NK-92 (cell line): Measurements from ENCODE around the gene SLC44A5.
"Not testable (repeated sequence)": the region's sequence is repeated elsewhere in the genome, so short reads cannot be mapped to it uniquely, and the experiment has no call there.

ENCODE experiments used
- DNase-seq: peaks from one replicate; lab custom pipeline; 2025; ENCODE audit not compliant: unreplicated experiment; lab: John Stamatoyannopoulos, UW

SLC44A5 gene

DNA sequence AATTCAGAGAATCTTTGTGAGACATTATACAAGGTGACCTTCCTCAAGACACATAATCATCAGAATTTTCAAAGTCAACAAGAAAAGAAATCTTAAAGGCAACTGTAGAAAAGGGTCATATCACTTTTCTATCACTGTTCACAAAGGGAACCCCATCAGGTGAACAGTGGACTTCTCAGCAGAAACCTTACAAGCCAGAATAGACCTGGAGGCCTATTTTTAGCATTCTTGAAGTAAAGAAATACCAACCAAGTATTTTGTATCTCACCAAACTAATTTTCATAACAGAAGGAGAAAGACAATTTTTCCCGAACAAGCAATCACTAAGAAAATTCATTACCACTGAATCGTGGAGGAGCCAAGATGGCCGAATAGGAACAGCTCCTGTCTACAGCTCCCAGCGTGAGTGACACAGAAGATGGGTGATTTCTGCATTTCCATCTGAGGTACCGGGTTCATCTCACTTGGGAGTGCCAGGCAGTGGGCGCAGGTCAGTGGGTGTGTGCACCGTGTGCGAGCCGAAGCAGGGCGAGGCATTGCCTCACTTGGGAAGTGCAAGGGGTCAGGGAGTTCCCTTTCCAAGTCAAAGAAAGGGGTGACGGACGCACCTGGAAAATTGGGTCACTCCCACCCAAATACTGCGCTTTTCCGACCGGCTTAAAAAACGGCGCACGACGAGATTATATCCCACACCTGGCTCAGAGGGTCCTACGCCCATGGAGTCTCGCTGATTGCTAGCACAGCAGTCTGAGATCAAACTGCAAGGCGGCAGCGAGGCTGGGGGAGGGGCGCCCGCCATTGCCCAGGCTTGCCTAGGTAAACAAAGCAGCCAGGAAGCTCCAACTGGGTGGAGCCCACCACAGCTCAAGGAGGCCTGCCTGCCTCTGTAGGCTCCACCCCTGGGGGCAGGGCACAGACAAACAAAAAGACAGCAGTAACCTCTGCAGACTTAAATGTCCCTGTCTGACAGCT lies 235.2 kb downstream of the SLC44A5 start:
- DNase-seq = not testable (repeated sequence)

DNA sequence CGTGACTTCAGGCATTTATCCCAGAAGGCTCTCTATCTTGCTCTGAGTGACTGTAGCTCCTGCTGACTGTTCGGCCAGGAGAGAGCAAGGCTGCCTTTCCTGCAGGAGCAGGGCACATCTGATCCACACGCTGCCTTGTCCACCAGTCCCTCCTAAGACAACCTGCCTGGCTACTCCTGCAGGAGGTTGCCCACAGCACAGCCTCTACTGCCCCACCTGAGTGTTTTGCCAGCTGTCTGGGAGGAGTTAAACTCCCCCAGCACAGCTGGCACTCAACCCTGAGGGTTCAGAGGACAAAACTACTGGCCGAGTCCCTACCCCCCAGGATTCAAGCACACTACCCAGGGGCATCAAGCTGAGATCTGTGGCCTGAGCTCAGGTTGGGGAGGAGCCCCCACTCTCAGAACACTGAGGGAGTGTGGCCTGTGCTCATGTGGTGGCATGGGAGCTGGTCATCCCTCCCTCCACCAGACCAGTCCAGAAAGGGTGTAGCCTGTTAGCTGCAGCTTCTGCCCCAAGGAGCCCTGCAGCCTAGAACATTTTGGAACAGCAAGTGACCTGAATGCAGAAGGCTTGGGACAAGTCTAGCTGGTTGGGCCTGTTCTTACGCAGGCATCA lies 237.3 kb downstream of the SLC44A5 start:
- no peak for DNase-seq

GRCh38 chr1:75366595-75366994 lies 244.3 kb downstream of the SLC44A5 start:
- no peak for DNase-seq

GRCh38 chr1:75361260-75361659 lies 249.7 kb downstream of the SLC44A5 start:
- DNase-seq = no peak

- not testable (repeated sequence) for DNase-seq
Observed at GRCh38 chr1:75354267-75354666, 256.6 kb downstream of the SLC44A5 start.

GRCh38 chr1:75353051-75353450 lies 257.9 kb downstream of the SLC44A5 start:
- DNase-seq = no peak

DNA sequence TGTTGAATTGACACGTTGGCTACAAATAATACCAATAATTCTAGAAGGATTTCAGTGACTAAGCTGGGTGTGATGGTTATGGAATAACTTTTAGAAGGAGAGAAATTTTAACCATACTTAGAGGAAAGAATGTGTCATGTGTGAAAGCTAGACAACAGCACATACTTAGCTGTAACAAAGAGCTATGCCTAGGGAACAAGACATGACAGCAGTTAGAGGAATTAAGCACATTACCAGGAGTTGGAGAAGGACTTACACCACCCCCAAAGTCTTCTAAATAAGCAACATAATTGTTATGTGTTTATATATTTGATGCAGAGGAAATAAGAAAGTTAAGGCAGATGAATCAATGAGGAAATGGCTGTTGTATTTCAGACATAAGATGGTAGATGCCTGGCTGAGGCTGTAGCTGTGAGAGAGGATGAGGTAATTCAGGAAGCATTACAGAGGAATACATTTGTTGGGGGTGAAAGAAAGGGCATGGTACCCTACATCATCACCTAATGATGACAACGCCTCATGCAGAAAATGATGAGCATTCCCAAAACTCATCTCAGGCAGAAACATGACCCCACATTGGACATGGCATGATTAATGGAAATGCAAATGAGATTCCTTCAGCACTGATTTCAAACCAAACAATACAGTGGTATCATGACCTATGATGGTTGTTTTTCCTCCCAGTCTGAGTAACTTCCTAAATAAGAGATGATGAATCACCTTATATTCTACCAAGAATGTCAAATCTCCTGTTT lies 265.2 kb downstream of the SLC44A5 start:
- DNase-seq = no peak

DNA sequence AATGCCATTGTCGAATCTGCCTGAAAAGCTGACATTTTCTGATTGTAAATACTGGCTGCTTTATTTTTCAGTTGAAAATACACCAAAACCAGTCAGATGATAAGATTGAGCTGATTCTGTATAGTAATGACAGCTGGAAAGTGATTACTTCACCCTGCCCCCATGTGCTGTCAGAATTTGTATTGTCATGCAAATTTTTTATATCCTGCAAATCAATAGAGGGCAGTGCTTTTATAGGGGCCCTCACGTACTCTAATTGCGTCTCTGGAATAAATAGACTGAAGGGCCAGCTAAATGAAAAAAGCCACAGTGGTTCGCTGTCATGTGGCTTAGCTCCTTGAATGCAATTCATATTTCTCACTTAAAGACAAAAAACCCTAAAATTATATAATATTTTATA lies 268.1 kb downstream of the SLC44A5 start:
- DNase-seq = no peak

GRCh38 chr1:75341537-75341936 lies 269.4 kb downstream of the SLC44A5 start:
- no peak for DNase-seq

DNA sequence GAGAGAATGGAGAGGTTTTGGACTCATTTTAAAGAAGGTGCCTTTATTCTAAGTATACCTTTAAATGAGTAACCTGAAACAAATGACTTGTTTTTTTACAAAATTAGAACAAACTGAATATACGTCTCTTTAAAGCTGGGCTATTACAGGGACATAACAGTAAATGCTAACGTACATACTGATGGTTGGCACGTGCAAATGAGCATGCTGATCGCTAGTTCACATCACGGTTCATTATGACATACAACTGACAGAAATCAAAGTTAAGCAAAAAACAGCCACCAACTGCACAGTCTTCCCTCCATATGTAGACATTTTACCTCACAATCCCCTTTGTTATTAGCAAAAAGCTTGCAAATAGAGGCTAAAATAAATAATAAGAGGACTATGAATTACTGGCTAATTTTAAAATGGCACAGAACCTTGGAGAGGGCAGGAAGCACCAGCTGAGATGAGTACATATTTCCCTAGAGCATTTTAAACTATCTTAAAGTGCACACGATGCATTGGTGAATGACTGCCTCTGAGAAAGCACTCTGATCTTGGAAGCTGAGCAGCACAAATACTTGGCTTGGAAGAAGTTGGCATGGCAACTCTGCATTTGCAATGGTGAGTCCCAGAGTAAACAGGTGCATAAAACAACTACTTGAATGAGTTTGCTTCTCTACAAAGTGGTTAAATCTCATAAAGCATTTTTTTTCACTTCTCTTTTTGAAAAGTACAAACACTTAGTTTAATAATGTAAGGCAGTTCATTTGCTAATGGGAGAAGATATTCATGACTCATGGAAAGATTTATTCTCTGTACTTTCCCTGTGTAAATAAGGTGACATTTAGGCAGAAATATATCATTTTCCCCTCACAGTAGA lies 272.1 kb downstream of the SLC44A5 start:
- no peak for DNase-seq

DNA sequence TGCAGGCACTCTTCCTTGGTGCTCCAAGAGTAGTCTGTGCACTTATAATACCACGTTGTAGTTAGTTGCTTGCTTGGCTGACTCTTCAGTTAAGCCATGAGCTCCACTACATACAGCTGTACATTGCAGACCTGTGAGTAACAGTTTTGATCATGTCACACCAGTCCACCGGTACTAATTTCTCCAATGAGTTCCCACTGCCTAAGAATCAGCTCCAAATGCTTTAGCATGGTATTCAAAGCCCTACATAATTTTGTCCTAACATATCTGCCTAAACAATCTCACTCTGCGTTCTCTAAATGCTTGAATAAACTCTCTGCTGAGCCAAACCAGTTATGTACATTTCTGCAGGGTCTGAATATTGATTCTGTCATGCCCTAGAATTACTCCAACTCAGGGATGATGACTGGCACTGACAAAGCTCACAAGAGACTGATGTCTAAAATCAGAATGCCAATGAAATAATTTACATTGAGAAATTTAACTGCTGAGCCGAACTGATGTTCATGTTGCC lies 276.0 kb downstream of the SLC44A5 start:
- DNase-seq = no peak

DNA sequence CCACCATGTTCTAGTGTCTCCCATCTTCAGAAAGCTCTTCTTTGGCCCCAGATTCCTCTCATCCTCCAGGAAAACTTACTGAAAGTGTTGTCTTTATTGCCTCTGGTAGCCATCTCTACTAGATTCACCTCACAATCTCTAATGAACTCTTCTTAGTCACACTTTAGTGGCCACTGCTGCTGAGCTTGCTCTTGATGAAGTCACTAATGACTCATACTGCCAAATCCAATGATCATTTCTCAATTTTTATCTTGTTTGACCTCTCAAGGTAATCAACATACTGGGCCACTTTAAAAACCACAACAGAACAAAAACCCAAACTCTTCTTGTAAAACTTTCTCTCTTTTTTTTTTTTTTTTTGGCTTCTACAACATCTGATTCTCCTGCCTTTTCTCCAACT lies 280.3 kb downstream of the SLC44A5 start:
- DNase-seq = no peak

- no peak for DNase-seq
Observed at GRCh38 chr1:75328691-75329090, 282.2 kb downstream of the SLC44A5 start.

DNA sequence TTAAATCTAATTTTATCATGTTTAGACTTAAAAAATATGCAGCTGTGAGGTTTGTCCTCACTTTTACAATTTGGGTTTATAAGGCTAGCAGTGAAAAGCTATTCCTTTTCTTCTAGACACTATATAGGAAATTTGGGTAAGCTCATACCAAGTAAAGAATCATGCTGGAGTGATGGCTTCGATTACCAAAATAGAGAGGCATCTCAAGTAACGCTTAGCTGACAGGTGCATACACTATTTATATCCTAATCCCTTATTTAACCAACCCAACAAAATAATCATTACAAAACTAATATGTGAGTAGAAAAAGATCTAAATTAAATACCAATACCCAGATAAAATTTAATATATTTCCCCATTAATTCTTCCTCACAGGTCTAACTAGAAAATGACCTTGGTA lies 283.5 kb downstream of the SLC44A5 start:
- no peak for DNase-seq

GRCh38 chr1:75317976-75318375 lies 292.9 kb downstream of the SLC44A5 start:
- no peak for DNase-seq

- DNase-seq = no peak
Observed at GRCh38 chr1:75316230-75316629, 294.7 kb downstream of the SLC44A5 start.

GRCh38 chr1:75312620-75313019 lies 298.3 kb downstream of the SLC44A5 start:
- DNase-seq = no peak

DNA sequence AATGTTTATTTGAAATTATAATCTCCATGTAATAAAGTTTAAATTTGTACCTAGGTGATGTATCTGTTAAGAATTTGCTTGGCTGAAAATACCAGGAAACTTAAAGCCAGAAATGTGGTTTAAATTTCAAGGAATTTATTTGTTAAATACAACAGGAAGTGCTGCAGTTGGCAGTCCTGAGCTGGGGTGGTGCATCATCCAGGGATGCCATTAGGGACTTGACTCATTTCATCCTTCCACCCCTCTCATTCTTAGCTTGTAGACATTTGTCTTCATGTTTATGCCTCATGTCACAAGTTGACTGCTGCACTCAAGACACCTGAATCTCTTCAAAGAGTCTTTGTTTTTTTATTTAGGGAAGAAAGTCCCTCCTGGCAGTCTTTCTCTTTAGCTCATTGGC lies 300.8 kb downstream of the SLC44A5 start:
- no peak for DNase-seq

- DNase-seq = no peak
Observed at GRCh38 chr1:75308365-75308764, 302.5 kb downstream of the SLC44A5 start.

GRCh38 chr1:75305061-75305460 lies 305.9 kb downstream of the SLC44A5 start:
- DNase-seq = no peak
